Skeletal muscle tissue (tissue), 4 donors: Measurements from ENCODE around the gene KCNMA1. TPM values are rescaled to one million over a fixed set of nuclear protein-coding genes. Genes with fewer than 3 reads are reported as not detected.
A peak's percentile ranks its signal among the peaks of the same experiment; 100 is the strongest.

ENCODE experiments used
- H3K27ac ChIP-seq: one replicate; pipeline ENCODE4 v1.7.0; 2013; ENCODE audit warnings: mild to moderate bottlenecking, low read depth, low read length, inconsistent platforms
- H3K27me3 ChIP-seq, 3 donors: one replicate each; pipeline ENCODE4 v1.7.0; 2013; ENCODE audit warnings: low read length in 3 of 3; ENCODE audit not compliant: control insufficient read depth in 3 of 3, insufficient read depth in 3 of 3
- H3K36me3 ChIP-seq, 3 donors: one replicate each; pipeline ENCODE4 v1.7.0; 2013; ENCODE audit warnings: low read length in 3 of 3; ENCODE audit not compliant: control insufficient read depth in 3 of 3, insufficient read depth in 3 of 3
- H3K4me1 ChIP-seq, 3 donors: one replicate each; pipeline ENCODE4 v1.7.0; 2013; ENCODE audit warnings: low read length in 3 of 3, mild to moderate bottlenecking in 3 of 3; ENCODE audit not compliant: control insufficient read depth in 3 of 3, insufficient read depth in 3 of 3
- H3K4me3 ChIP-seq, 3 donors: one replicate each; pipeline ENCODE4 v1.7.0; 2013; ENCODE audit warnings: low read length in 3 of 3
- H3K9ac ChIP-seq, 3 donors: one replicate each; pipeline ENCODE4 v1.7.0; 2013; ENCODE audit warnings: low read length in 3 of 3, mild to moderate bottlenecking in 3 of 3, moderate library complexity in 2 of 3, low read depth in 1 of 3
- H3K9me3 ChIP-seq, 3 donors: one replicate each; pipeline ENCODE4 v1.7.0; 2013; ENCODE audit warnings: low read length in 3 of 3; ENCODE audit not compliant: control insufficient read depth in 3 of 3
- total RNA-seq: library from RNA; depleted of rRNA; stranded (reverse); fragments of >200 nt; gene quantifications from one replicate; pipeline ENCODE4 v1.2.3, GENCODE V29; 2014
- donor health status: Osteomylitis.

Gene KCNMA1
- total RNA-seq, 1 donor from 2014 or later = 18.8 TPM

- peaks cover 7 to 12% (median 10%) of the 10 kb centered on the region in 3 donors for H3K4me1 ChIP-seq
- no peak overlapping the region for H3K27ac ChIP-seq
- H3K27me3 ChIP-seq = no peaks in the 10 kb centered on the region
- H3K9me3 ChIP-seq = no peaks in the 10 kb centered on the region
- no peaks in the 10 kb centered on the region for H3K36me3 ChIP-seq
- no peak overlapping the region for H3K4me3 ChIP-seq
- no peak overlapping the region for H3K9ac ChIP-seq
Measured at GRCh38 chr10:77016855-77017254, 620.8 kb downstream of the KCNMA1 start.

- H3K36me3 ChIP-seq = no peaks in the 10 kb centered on the region
- H3K9ac ChIP-seq = no peak overlapping the region
- H3K27ac ChIP-seq = no peak overlapping the region
- H3K9me3 ChIP-seq = no peaks in the 10 kb centered on the region
- H3K4me3 ChIP-seq = no peak overlapping the region
- peaks cover 7 to 12% (median 10%) of the 10 kb centered on the region in 3 donors for H3K4me1 ChIP-seq
- H3K27me3 ChIP-seq = no peaks in the 10 kb centered on the region
Measured at GRCh38 chr10:77016278-77016815, 621.3 kb downstream of the KCNMA1 start.

- H3K9ac ChIP-seq = no peak overlapping the region
- H3K9me3 ChIP-seq = no peaks in the 10 kb centered on the region
- peaks cover 7 to 12% (median 10%) of the 10 kb centered on the region in 3 donors for H3K4me1 ChIP-seq
- H3K27me3 ChIP-seq = no peaks in the 10 kb centered on the region
- H3K27ac ChIP-seq = no peak overlapping the region
- no peaks in the 10 kb centered on the region for H3K36me3 ChIP-seq
- H3K4me3 ChIP-seq = no peak overlapping the region
Measured at GRCh38 chr10:77015360-77015759, 622.2 kb downstream of the KCNMA1 start.

GRCh38 chr10:77012812-77013500, 624.7 kb downstream of the KCNMA1 start:
- Histone ChIP-seq H3K27me3 (no peaks in the 10 kb centered on the region), H3K4me1 (peaks cover 7 to 12% (median 10%) of the 10 kb centered on the region in 3 donors), H3K27ac (peak overlapping the region; percentile 60), H3K9ac (no peak overlapping the region), H3K4me3 (no peak overlapping the region), H3K9me3 (no peaks in the 10 kb centered on the region), H3K36me3 (no peaks in the 10 kb centered on the region)

GRCh38 chr10:77011874-77012811, 625.5 kb downstream of the KCNMA1 start:
- Histone ChIP-seq H3K9me3 (no peaks in the 10 kb centered on the region), H3K27me3 (no peaks in the 10 kb centered on the region), H3K36me3 (no peaks in the 10 kb centered on the region), H3K4me1 (peaks cover 7 to 12% (median 10%) of the 10 kb centered on the region in 3 donors), H3K9ac (no peak overlapping the region), H3K27ac (peak overlapping the region; percentile 60), H3K4me3 (no peak overlapping the region)

GRCh38 chr10:77010430-77010829, 627.2 kb downstream of the KCNMA1 start:
- Histone ChIP-seq H3K4me3 (no peak overlapping the region), H3K36me3 (no peaks in the 10 kb centered on the region), H3K9ac (no peak overlapping the region), H3K9me3 (no peaks in the 10 kb centered on the region), H3K27me3 (no peaks in the 10 kb centered on the region), H3K27ac (no peak overlapping the region), H3K4me1 (peaks cover 7 to 12% (median 10%) of the 10 kb centered on the region in 3 donors)

- Histone ChIP-seq H3K9me3 (no peaks in the 10 kb centered on the region), H3K9ac (no peak overlapping the region), H3K36me3 (no peaks in the 10 kb centered on the region), H3K4me1 (peaks cover 3 to 10% (median 7%) of the 10 kb centered on the region in 3 donors), H3K4me3 (no peak overlapping the region), H3K27ac (no peak overlapping the region), H3K27me3 (no peaks in the 10 kb centered on the region)
Measured at GRCh38 chr10:77007834-77008233, 629.8 kb downstream of the KCNMA1 start.

- Histone ChIP-seq H3K27ac (no peak overlapping the region), H3K36me3 (no peaks in the 10 kb centered on the region), H3K4me3 (no peak overlapping the region), H3K4me1 (peaks cover 0 to 2% (median 0%) of the 10 kb centered on the region in 3 donors), H3K9ac (no peak overlapping the region), H3K9me3 (no peaks in the 10 kb centered on the region), H3K27me3 (no peaks in the 10 kb centered on the region)
Measured at GRCh38 chr10:77006836-77007511, 630.6 kb downstream of the KCNMA1 start.

GRCh38 chr10:77005871-77006270, 631.7 kb downstream of the KCNMA1 start:
- Histone ChIP-seq H3K9me3 (no peaks in the 10 kb centered on the region), H3K4me1 (peaks cover 0 to 2% (median 0%) of the 10 kb centered on the region in 3 donors), H3K36me3 (no peaks in the 10 kb centered on the region), H3K27me3 (no peaks in the 10 kb centered on the region), H3K27ac (no peak overlapping the region), H3K4me3 (no peak overlapping the region), H3K9ac (no peak overlapping the region)
